ENCODE data around the gene EXOC4. TPM values are rescaled to one million over a fixed set of nuclear protein-coding genes. Genes with fewer than 3 reads are reported as not detected.

Gene EXOC4
- total and polyA plus RNA-seq, 2 of the 8 experiments (the other 6 are each of a cell fraction or from before 2014, with no cell fraction given): 27.0 to 67.3 TPM

GRCh38 chr7:133699386-133699785 is 446.5 kb downstream of the EXOC4 start (continued):
- TF ChIP-seq CHD7 (IDR thresholded peaks at IDR 0.05; ENCODE audit: insufficient replicate concordance, low read length): no peak
- no peak for TF ChIP-seq ATF2 (IDR thresholded peaks at IDR 0.05; ENCODE audit: low read length)
- TF ChIP-seq KDM5A (IDR thresholded peaks at IDR 0.05; ENCODE audit: low read length): no peak
- no peak for TF ChIP-seq KDM4A (IDR thresholded peaks at IDR 0.05; ENCODE audit: low read depth, low read length, severe bottlenecking)
- no peak for TF ChIP-seq RNF2 (IDR thresholded peaks at IDR 0.05; ENCODE audit: borderline replicate concordance, low read depth, low read length, missing control alignments, poor library complexity, severe bottlenecking)
- no peak for TF ChIP-seq BACH1 (IDR thresholded peaks at IDR 0.05; ENCODE audit: low read length)
- no peak for TF ChIP-seq BCL11A (IDR thresholded peaks at IDR 0.05; ENCODE audit: low read depth in 2 of 2, low read length in 2 of 2)
- TF ChIP-seq MAX (IDR thresholded peaks at IDR 0.05): no peak
